DMS53 treated with DMSO at 0.1 percent for 48 hours (cell line): ENCODE results near the gene AP5S1.
A peak's percentile ranks its signal among the peaks of the same experiment; 100 is the strongest.
"Not testable (repeated sequence)": the region's sequence is repeated elsewhere in the genome, so short reads cannot be mapped to it uniquely, and the experiment has no call there.

Experiments
- DNase-seq: peaks from one replicate; lab custom pipeline; 2025; ENCODE audit not compliant: unreplicated experiment; lab: John Stamatoyannopoulos, UW

The AP5S1 gene

GRCh38 chr20:3811467-3812258 lies 8.7 kb upstream of the AP5S1 start:
- DNase-seq: peak; percentile 91

GRCh38 chr20:3812259-3812681 lies 8.1 kb upstream of the AP5S1 start:
- no peak for DNase-seq

- DNase-seq: no peak
Measured at GRCh38 chr20:3812975-3813847, 7.1 kb upstream of the AP5S1 start.

- no peak for DNase-seq
Measured at GRCh38 chr20:3813848-3814581, 6.3 kb upstream of the AP5S1 start.

- no peak for DNase-seq
Measured at GRCh38 chr20:3814928-3815495, 5.3 kb upstream of the AP5S1 start.

- no peak for DNase-seq
Measured at GRCh38 chr20:3815703-3816315, 4.5 kb upstream of the AP5S1 start.

- DNase-seq: peak; percentile 88
Measured at GRCh38 chr20:3818155-3819151, 1.9 kb upstream of the AP5S1 start.

GRCh38 chr20:3819411-3820047 lies 818 bp upstream of the AP5S1 start:
- DNase-seq: no peak

- no peak for DNase-seq
Measured at GRCh38 chr20:3820901-3821727, 767 bp downstream of the AP5S1 start.

- DNase-seq: no peak
Measured at GRCh38 chr20:3821996-3822395, 1.6 kb downstream of the AP5S1 start.

GRCh38 chr20:3823881-3824280 lies 3.5 kb downstream of the AP5S1 start:
- DNase-seq: no peak

- DNase-seq: no peak
Measured at GRCh38 chr20:3825526-3825925, 5.2 kb downstream of the AP5S1 start.

GRCh38 chr20:3826420-3826819 lies 6.1 kb downstream of the AP5S1 start:
- no peak for DNase-seq

- no peak for DNase-seq
Measured at GRCh38 chr20:3828798-3829197, 8.5 kb downstream of the AP5S1 start.

- not testable (repeated sequence) for DNase-seq
Measured at GRCh38 chr20:3829891-3830290, 9.5 kb downstream of the AP5S1 start.

GRCh38 chr20:3836132-3836531 lies 15.8 kb downstream of the AP5S1 start:
- DNase-seq: no peak

- DNase-seq: no peak
Measured at GRCh38 chr20:3839328-3839727, 19.0 kb downstream of the AP5S1 start.

- not testable (repeated sequence) for DNase-seq
Measured at GRCh38 chr20:3840201-3840600, 19.9 kb downstream of the AP5S1 start.
